AG09319 (cell line): ENCODE measurements around the gene LRP5.

Experiments used
- DNase-seq: peaks from one replicate; pipeline ENCODE4 v3.0.0-alpha.2; 2010; ENCODE audit warnings: low read depth; ENCODE audit errors: extremely low read depth
- CTCF ChIP-seq: IDR thresholded peaks from 2 replicates; pipeline ENCODE4 v1.5.1; 2011; ENCODE audit warnings: low read depth, mild to moderate bottlenecking, inconsistent platforms, low read length, moderate library complexity

LRP5 gene

GRCh38 chr11:68438658-68439259, 126.4 kb downstream of the LRP5 start:
- DNase-seq: no peak
- TF ChIP-seq CTCF: no peak

- no peak for TF ChIP-seq CTCF
- no peak for DNase-seq
Observed at GRCh38 chr11:68439355-68440065, 127.1 kb downstream of the LRP5 start.

GRCh38 chr11:68440224-68440623, 127.8 kb downstream of the LRP5 start:
- no peak for DNase-seq
- TF ChIP-seq CTCF: no peak

- no peak for TF ChIP-seq CTCF
- DNase-seq: peak; percentile 10
Observed at GRCh38 chr11:68441466-68442230, 129.3 kb downstream of the LRP5 start.

GRCh38 chr11:68442433-68442832, 130.0 kb downstream of the LRP5 start:
- no peak for TF ChIP-seq CTCF
- no peak for DNase-seq

- TF ChIP-seq CTCF: no peak
- DNase-seq: no peak
Observed at GRCh38 chr11:68444566-68444965, 132.2 kb downstream of the LRP5 start.

GRCh38 chr11:68445531-68446035, 133.2 kb downstream of the LRP5 start:
- DNase-seq: no peak
- no peak for TF ChIP-seq CTCF
